ENCODE data around the gene CCN5. TPM values are rescaled to one million over a fixed set of nuclear protein-coding genes. Genes with fewer than 3 reads are reported as not detected.
A peak's percentile ranks its signal among the peaks of the same experiment; 100 is the strongest.

CCN5 gene
- total RNA-seq, 1 donor from 2014 or later: not detected

DNA sequence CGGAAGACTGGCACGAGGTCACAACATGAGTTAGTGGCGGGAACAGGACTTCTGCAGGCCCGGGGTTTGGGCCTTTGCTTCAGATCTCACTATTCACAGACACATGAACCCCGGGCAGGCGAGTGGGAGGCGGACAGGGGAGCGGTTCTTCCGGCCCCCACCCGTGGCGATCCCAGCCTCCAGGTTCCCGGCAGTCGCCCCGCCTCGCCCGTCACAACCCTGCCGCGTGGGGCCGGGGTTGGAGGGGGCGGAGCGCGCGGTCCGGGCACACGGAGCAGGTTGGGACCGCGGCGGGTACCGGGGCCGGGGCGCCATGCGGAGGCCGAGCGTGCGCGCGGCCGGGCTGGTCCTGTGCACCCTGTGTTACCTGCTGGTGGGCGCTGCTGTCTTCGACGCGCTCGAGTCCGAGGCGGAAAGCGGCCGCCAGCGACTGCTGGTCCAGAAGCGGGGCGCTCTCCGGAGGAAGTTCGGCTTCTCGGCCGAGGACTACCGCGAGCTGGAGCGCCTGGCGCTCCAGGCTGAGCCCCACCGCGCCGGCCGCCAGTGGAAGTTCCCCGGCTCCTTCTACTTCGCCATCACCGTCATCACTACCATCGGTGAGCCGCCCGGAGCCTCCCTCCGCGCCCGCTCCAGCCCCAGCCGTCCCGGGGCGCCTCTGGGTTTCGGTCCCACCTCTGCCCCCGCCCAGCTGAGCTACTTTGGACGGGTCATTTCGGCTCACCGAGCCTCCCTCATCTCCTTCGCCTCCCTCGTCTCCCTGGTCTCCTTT is 30.6 kb downstream of the CCN5 start, which contains the start of gene KCNK15:
Gene KCNK15, plus strand, starts transcription at position 268 of the 769 bp plus-strand sequence. Its CDS starts 46 bp downstream, at position 314.
- Mint-ChIP-seq H3K27ac (ENCODE audit: unreplicated experiment) (peak within 1 kb of the TSS; percentile 99), H3K9me3 (ENCODE audit: unreplicated experiment) (peaks cover 14% of the 10 kb centered on the region), H3K27me3 (ENCODE audit: unreplicated experiment) (peaks cover 12% of the 10 kb centered on the region), H3K36me3 (ENCODE audit: unreplicated experiment) (no peaks in the 10 kb centered on the region), H3K4me1 (ENCODE audit: low read depth, unreplicated experiment) (peaks cover 47% of the 10 kb centered on the region), H3K4me3 (ENCODE audit: unreplicated experiment) (peak within 1 kb of the TSS; percentile 82)
- no peak for TF ChIP-seq CTCF (IDR thresholded peaks at IDR 0.05; ENCODE audit: partially characterized antibody, unreplicated experiment)
- DNase-seq: peak; percentile 47

GRCh38 chr20:44746367-44747165 is 31.4 kb downstream of the CCN5 start:
- H3K4me3 Mint-ChIP-seq (ENCODE audit: unreplicated experiment): peak overlapping the region; percentile 82
- peaks cover 43% of the 10 kb centered on the region for H3K4me1 Mint-ChIP-seq (ENCODE audit: low read depth, unreplicated experiment)

GRCh38 chr20:44747166-44748004 is 32.2 kb downstream of the CCN5 start:
- Mint-ChIP-seq H3K36me3 (ENCODE audit: unreplicated experiment) (no peaks in the 10 kb centered on the region), H3K27me3 (ENCODE audit: unreplicated experiment) (peaks cover 12% of the 10 kb centered on the region), H3K4me1 (ENCODE audit: low read depth, unreplicated experiment) (peaks cover 35% of the 10 kb centered on the region), H3K4me3 (ENCODE audit: unreplicated experiment) (peak overlapping the region; percentile 87), H3K9me3 (ENCODE audit: unreplicated experiment) (peaks cover 14% of the 10 kb centered on the region), H3K27ac (ENCODE audit: unreplicated experiment) (peak overlapping the region; percentile 99)
- peak; percentile 79 for TF ChIP-seq CTCF (IDR thresholded peaks at IDR 0.05; ENCODE audit: partially characterized antibody, unreplicated experiment)
- peak; percentile 94 for DNase-seq

More at GRCh38 chr20:44746367-44747165, 31.4 kb downstream of the CCN5 start:
- Mint-ChIP-seq H3K36me3 (ENCODE audit: unreplicated experiment) (no peaks in the 10 kb centered on the region), H3K9me3 (ENCODE audit: unreplicated experiment) (peaks cover 14% of the 10 kb centered on the region), H3K27ac (ENCODE audit: unreplicated experiment) (peak overlapping the region; percentile 99), H3K27me3 (ENCODE audit: unreplicated experiment) (peaks cover 12% of the 10 kb centered on the region)
- TF ChIP-seq CTCF (IDR thresholded peaks at IDR 0.05; ENCODE audit: partially characterized antibody, unreplicated experiment): no peak
- DNase-seq: peak; percentile 65

DNA sequence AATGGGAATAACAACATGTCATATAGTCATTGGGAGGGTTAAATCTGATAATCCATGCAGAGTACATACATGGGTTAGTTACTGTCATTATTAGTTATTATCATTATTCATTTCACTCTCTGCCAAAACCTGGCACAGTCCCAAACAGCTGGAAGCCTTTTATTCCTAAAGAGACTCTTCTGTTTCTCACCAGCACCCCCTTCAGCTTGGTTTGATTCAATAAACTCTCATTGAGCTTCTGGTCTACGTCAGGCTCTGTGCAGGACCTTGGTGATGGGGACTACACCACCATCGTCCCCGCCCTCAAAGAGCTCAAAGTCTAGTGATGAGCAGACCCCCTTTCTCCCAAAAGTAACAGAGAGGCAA is 32.8 kb downstream of the CCN5 start:
- TF ChIP-seq CTCF (IDR thresholded peaks at IDR 0.05; ENCODE audit: partially characterized antibody, unreplicated experiment): no peak
- Mint-ChIP-seq H3K36me3 (ENCODE audit: unreplicated experiment) (no peaks in the 10 kb centered on the region), H3K27ac (ENCODE audit: unreplicated experiment) (peak overlapping the region; percentile 28), H3K4me1 (ENCODE audit: low read depth, unreplicated experiment) (peaks cover 34% of the 10 kb centered on the region), H3K4me3 (ENCODE audit: unreplicated experiment) (no peak overlapping the region), H3K27me3 (ENCODE audit: unreplicated experiment) (peaks cover 12% of the 10 kb centered on the region), H3K9me3 (ENCODE audit: unreplicated experiment) (peaks cover 17% of the 10 kb centered on the region)
- no peak for DNase-seq

Measured in glutamatergic neuron (in vitro differentiated cells).